ENCODE measurements around the gene DMXL1. TPM values are rescaled to one million over a fixed set of nuclear protein-coding genes. Genes with fewer than 3 reads are reported as not detected.

The DMXL1 gene
- total RNA-seq, 3 donors from 2014 or later (not counting 1 experiment from before 2014, with no cell fraction given) = 36.7 to 43.0 (median 39.9) TPM

- Histone ChIP-seq H3K9me3 (ENCODE audit: control insufficient read depth, insufficient read depth, low read length) (no peaks in the 10 kb centered on the region), H3K36me3 (ENCODE audit: control insufficient read depth, insufficient read depth, low read length) (no peaks in the 10 kb centered on the region), H3K4me3 (ENCODE audit: low read length) (peak overlapping the region; percentile 98), H3K4me1 (ENCODE audit: control insufficient read depth, insufficient read depth, low read length) (peaks cover 60% of the 10 kb centered on the region), H3K27me3 (ENCODE audit: control insufficient read depth, insufficient read depth, low read length) (no peaks in the 10 kb centered on the region), H3K27ac (ENCODE audit: low read length) (peak overlapping the region; percentile 71)
- DNase-seq (no peak), ATAC-seq (no peak)
- peaks cover 81 to 85% of the 10 kb centered on the region in 2 donors for H3K4me1 Mint-ChIP-seq
- peak overlapping the region; percentile 97 for H3K4me3 Mint-ChIP-seq
- H3K9me3 Mint-ChIP-seq = no peaks in the 10 kb centered on the region
- peak overlapping the region; percentile 89 to 98 for H3K27ac Mint-ChIP-seq
- H3K27me3 Mint-ChIP-seq (ENCODE audit: low read depth in 2 of 2) = no peaks in the 10 kb centered on the region
- WGBS (ENCODE audit: insufficient coverage) = 48% methylated on average over 6 of the region's 6 CpGs
- H3K36me3 Mint-ChIP-seq = no peaks in the 10 kb centered on the region
- intact Hi-C loops (cut with micrococcal nuclease) = no loop called here
- no peak for TF ChIP-seq CTCF (IDR thresholded peaks at IDR 0.05)
Observed at GRCh38 chr5:119270960-119271757, 200.3 kb downstream of the DMXL1 start.

- DNase-seq = peak in 1 of 2 donors; percentile 61
- intact Hi-C loops (cut with micrococcal nuclease) = loop anchor here (2.0 kb wide), 1 partner anchor 17 kb away; no protein-coding TSS in a partner anchor
Observed at GRCh38 chr5:119271758-119272730, 201.2 kb downstream of the DMXL1 start.

GRCh38 chr5:119273391-119273839 is 202.5 kb downstream of the DMXL1 start:
- H3K27me3 ChIP-seq (ENCODE audit: control insufficient read depth, insufficient read depth, low read length) = no peaks in the 10 kb centered on the region

More at GRCh38 chr5:119271758-119272730, 201.2 kb downstream of the DMXL1 start:
- Mint-ChIP-seq H3K4me3 (peak overlapping the region; percentile 97), H3K27ac (peak overlapping the region; percentile 89 to 98), H3K36me3 (no peaks in the 10 kb centered on the region), H3K4me1 (peaks cover 90 to 91% of the 10 kb centered on the region in 2 donors), H3K9me3 (no peaks in the 10 kb centered on the region), H3K27me3 (ENCODE audit: low read depth in 2 of 2) (no peaks in the 10 kb centered on the region)
- ATAC-seq = no peak
- no peak overlapping the region for H3K4me3 ChIP-seq (ENCODE audit: low read length)
- WGBS (ENCODE audit: insufficient coverage) = 50% methylated on average over 2 of the region's 2 CpGs
- peak overlapping the region; percentile 71 for H3K27ac ChIP-seq (ENCODE audit: low read length)
- no peaks in the 10 kb centered on the region for H3K9me3 ChIP-seq (ENCODE audit: control insufficient read depth, insufficient read depth, low read length)
- no peaks in the 10 kb centered on the region for H3K27me3 ChIP-seq (ENCODE audit: control insufficient read depth, insufficient read depth, low read length)
- no peaks in the 10 kb centered on the region for H3K36me3 ChIP-seq (ENCODE audit: control insufficient read depth, insufficient read depth, low read length)
- H3K4me1 ChIP-seq (ENCODE audit: control insufficient read depth, insufficient read depth, low read length) = peaks cover 67% of the 10 kb centered on the region
- no peak for TF ChIP-seq CTCF (IDR thresholded peaks at IDR 0.05)

More at GRCh38 chr5:119273391-119273839, 202.5 kb downstream of the DMXL1 start:
- Histone ChIP-seq H3K4me1 (ENCODE audit: control insufficient read depth, insufficient read depth, low read length) (peaks cover 74% of the 10 kb centered on the region), H3K9me3 (ENCODE audit: control insufficient read depth, insufficient read depth, low read length) (no peaks in the 10 kb centered on the region), H3K36me3 (ENCODE audit: control insufficient read depth, insufficient read depth, low read length) (no peaks in the 10 kb centered on the region), H3K27ac (ENCODE audit: low read length) (peak overlapping the region; percentile 71), H3K4me3 (ENCODE audit: low read length) (peak overlapping the region; percentile 2)
- Mint-ChIP-seq H3K4me1 (peaks cover 92 to 94% of the 10 kb centered on the region in 2 donors), H3K9me3 (no peaks in the 10 kb centered on the region), H3K27me3 (ENCODE audit: low read depth in 2 of 2) (no peaks in the 10 kb centered on the region), H3K4me3 (peak overlapping the region; percentile 97), H3K27ac (peak overlapping the region; percentile 89 to 98), H3K36me3 (no peaks in the 10 kb centered on the region)
- DNase-seq (peak in 1 of 2 donors; percentile 62), ATAC-seq (no peak)
- TF ChIP-seq CTCF (IDR thresholded peaks at IDR 0.05) = no peak
- intact Hi-C loops (cut with micrococcal nuclease) = loop anchor here (2.0 kb wide), 1 partner anchor 15 kb away; no protein-coding TSS in a partner anchor
- WGBS (ENCODE audit: insufficient coverage) = 1% methylated on average over 9 of the region's 9 CpGs
